NAMALWA (cell line): ENCODE data around the gene KMT5C.
"Not testable (repeated sequence)": the region's sequence is repeated elsewhere in the genome, so short reads cannot be mapped to it uniquely, and the experiment has no call there.

Source experiments
- DNase-seq: peaks from one replicate; pipeline ENCODE4 v3.0.0-alpha.2; 2015; ENCODE audit warnings: low spot score

KMT5C gene

GRCh38 chr19:55319785-55320184 is 19.9 kb upstream of the KMT5C start:
- DNase-seq, result peak; percentile 56

GRCh38 chr19:55320844-55321419 is 18.7 kb upstream of the KMT5C start:
- DNase-seq, result no peak

GRCh38 chr19:55321466-55322137 is 18.1 kb upstream of the KMT5C start:
- no peak for DNase-seq

GRCh38 chr19:55322204-55322885 is 17.3 kb upstream of the KMT5C start:
- DNase-seq, result no peak

GRCh38 chr19:55324662-55325061 is 15.0 kb upstream of the KMT5C start:
- no peak for DNase-seq

- no peak for DNase-seq
Measured at GRCh38 chr19:55325172-55325571, 14.5 kb upstream of the KMT5C start, which contains the start of gene TMEM150B. TSS of gene TMEM150B (minus strand) at chr19:55325341. CDS start at chr19:55321036, 4,305 bp downstream.

GRCh38 chr19:55328774-55329318 is 10.8 kb upstream of the KMT5C start:
- peak; percentile 60 for DNase-seq

- not testable (repeated sequence) for DNase-seq
Measured at GRCh38 chr19:55329791-55330190, 9.9 kb upstream of the KMT5C start.

GRCh38 chr19:55333870-55334269 is 5.8 kb upstream of the KMT5C start:
- DNase-seq, result no peak

- DNase-seq, result no peak
Measured at GRCh38 chr19:55336101-55336500, 3.6 kb upstream of the KMT5C start.

GRCh38 chr19:55339889-55340783 is 460 bp downstream of the KMT5C start:
- peak; percentile 33 for DNase-seq

GRCh38 chr19:55340784-55341147 is 1.1 kb downstream of the KMT5C start:
- no peak for DNase-seq

GRCh38 chr19:55341171-55341588 is 1.5 kb downstream of the KMT5C start:
- DNase-seq, result peak; percentile 31

GRCh38 chr19:55341595-55342531 is 2.2 kb downstream of the KMT5C start:
- no peak for DNase-seq

- DNase-seq, result no peak
Measured at GRCh38 chr19:55344444-55344843, 4.8 kb downstream of the KMT5C start.

- DNase-seq, result no peak
Measured at GRCh38 chr19:55345101-55345817, 5.6 kb downstream of the KMT5C start.

GRCh38 chr19:55345818-55346724 is 6.4 kb downstream of the KMT5C start:
- no peak for DNase-seq

- no peak for DNase-seq
Measured at GRCh38 chr19:55346725-55347441, 7.2 kb downstream of the KMT5C start.
